IgD-negative memory B cell (primary cell): ENCODE data around the gene OGG1. TPM values are rescaled to one million over a fixed set of nuclear protein-coding genes. Genes with fewer than 3 reads are reported as not detected.

Experiments used
- H3K27ac Mint-ChIP-seq, 3 donors: one replicate each; pipeline ENCODE4 v1.8.0; 2020 to 2022; ENCODE audit warnings: mild to moderate bottlenecking in 3 of 3, mixed read lengths in 3 of 3, moderate library complexity in 1 of 3
- H3K27me3 Mint-ChIP-seq: one replicate; pipeline ENCODE4 v1.8.0; 2021; ENCODE audit warnings: mixed read lengths
- H3K36me3 Mint-ChIP-seq: one replicate; pipeline ENCODE4 v1.8.0; 2020; ENCODE audit warnings: mild to moderate bottlenecking, mixed read lengths
- H3K4me1 Mint-ChIP-seq, 3 donors: one replicate each; pipeline ENCODE4 v1.8.0; 2020 to 2022; ENCODE audit warnings: mixed read lengths in 3 of 3, mild to moderate bottlenecking in 1 of 3
- H3K4me3 Mint-ChIP-seq, 4 donors: one replicate each; pipeline ENCODE4 v1.8.0; 2020 to 2022; ENCODE audit warnings: mild to moderate bottlenecking in 4 of 4, mixed read lengths in 4 of 4, moderate library complexity in 3 of 4
- H3K9me3 Mint-ChIP-seq, 3 donors: one replicate each; pipeline ENCODE4 v1.8.0; 2020 to 2021; ENCODE audit warnings: mixed read lengths in 3 of 3, mild to moderate bottlenecking in 1 of 3
- polyA plus RNA-seq: library from polyadenylated mRNA; unstranded; fragments of 300-500 nt; fragmentation: Illumina TruSeq; gene quantifications from one replicate; pipeline ENCODE4 v1.2.3, GENCODE V29; 2021

OGG1 gene
- polyA plus RNA-seq: 20.7 TPM

GRCh38 chr3:9749645-9750555 is at the start of gene OGG1:
Gene OGG1 (plus strand): TSS chr3:9749952. CDS start chr3:9750287, 335 bp downstream.
- H3K4me1 Mint-ChIP-seq: peaks cover 31 to 34% (median 33%) of the 10 kb centered on the region in 3 donors

GRCh38 chr3:9700536-9700935 is 49.2 kb upstream of the OGG1 start:
- Mint-ChIP-seq H3K27ac (no peak overlapping the region), H3K27me3 (peaks cover 19% of the 10 kb centered on the region), H3K36me3 (peaks cover 15% of the 10 kb centered on the region), H3K9me3 (no peaks in the 10 kb centered on the region), H3K4me3 (no peak overlapping the region), H3K4me1 (peaks cover 0 to 3% (median 2%) of the 10 kb centered on the region in 3 donors)

More at GRCh38 chr3:9749645-9750555, at the start of gene OGG1:
- H3K9me3 Mint-ChIP-seq: no peaks in the 10 kb centered on the region
- H3K27me3 Mint-ChIP-seq: no peaks in the 10 kb centered on the region
- H3K27ac Mint-ChIP-seq: peak within 1 kb of the TSS; percentile 93 to 98 (median 94)
- H3K36me3 Mint-ChIP-seq: peaks cover 5% of the 10 kb centered on the region
- H3K4me3 Mint-ChIP-seq: peak within 1 kb of the TSS; percentile 90 to 99 (median 96)

- Mint-ChIP-seq H3K36me3 (peaks cover 15% of the 10 kb centered on the region), H3K4me1 (peaks cover 0 to 3% (median 2%) of the 10 kb centered on the region in 3 donors), H3K9me3 (no peaks in the 10 kb centered on the region), H3K4me3 (no peak overlapping the region), H3K27me3 (peaks cover 19% of the 10 kb centered on the region), H3K27ac (no peak overlapping the region)
These were observed 48.7 kb upstream of the OGG1 start for GRCh38 chr3:9701006-9701405.

- peaks cover 0 to 3% (median 2%) of the 10 kb centered on the region in 3 donors for H3K4me1 Mint-ChIP-seq
- peaks cover 19% of the 10 kb centered on the region for H3K27me3 Mint-ChIP-seq
- H3K36me3 Mint-ChIP-seq: peaks cover 15% of the 10 kb centered on the region
- H3K9me3 Mint-ChIP-seq: no peaks in the 10 kb centered on the region
- H3K27ac Mint-ChIP-seq: no peak overlapping the region
- no peak overlapping the region for H3K4me3 Mint-ChIP-seq
These were observed 48.0 kb upstream of the OGG1 start for GRCh38 chr3:9701711-9702110.

- Mint-ChIP-seq H3K27ac (peak overlapping the region in 1 of 3 donors; percentile 7), H3K4me1 (peaks cover 0 to 3% (median 2%) of the 10 kb centered on the region in 3 donors), H3K27me3 (peaks cover 19% of the 10 kb centered on the region), H3K4me3 (peak overlapping the region in 2 of 4 donors; percentile 58 to 68), H3K36me3 (peaks cover 11% of the 10 kb centered on the region), H3K9me3 (peaks cover 0 to 2% (median 0%) of the 10 kb centered on the region in 3 donors)
These were observed 46.5 kb upstream of the OGG1 start for GRCh38 chr3:9703240-9703639.

GRCh38 chr3:9703736-9704346 is 45.9 kb upstream of the OGG1 start, which contains the start of gene CPNE9:
Gene CPNE9 (plus strand): TSS chr3:9703833. CDS start chr3:9703997, 164 bp downstream.
- Mint-ChIP-seq H3K4me1 (peaks cover 0 to 3% (median 2%) of the 10 kb centered on the region in 3 donors), H3K36me3 (peaks cover 11% of the 10 kb centered on the region), H3K9me3 (peaks cover 0 to 2% (median 0%) of the 10 kb centered on the region in 3 donors), H3K27ac (peak within 1 kb of the TSS in 1 of 3 donors; percentile 7), H3K27me3 (peaks cover 19% of the 10 kb centered on the region), H3K4me3 (peak within 1 kb of the TSS in 3 of 4 donors; percentile 58 to 68 (median 68))

GRCh38 chr3:9704347-9705322 is 45.1 kb upstream of the OGG1 start:
- peaks cover 0 to 2% (median 0%) of the 10 kb centered on the region in 3 donors for H3K9me3 Mint-ChIP-seq
- H3K36me3 Mint-ChIP-seq: peaks cover 11% of the 10 kb centered on the region
- H3K27me3 Mint-ChIP-seq: peaks cover 19% of the 10 kb centered on the region
- H3K4me1 Mint-ChIP-seq: peaks cover 0 to 3% (median 2%) of the 10 kb centered on the region in 3 donors
- H3K4me3 Mint-ChIP-seq: peak overlapping the region in 2 of 4 donors; percentile 45 to 68
- no peak overlapping the region for H3K27ac Mint-ChIP-seq

- Mint-ChIP-seq H3K27me3 (peaks cover 9% of the 10 kb centered on the region), H3K9me3 (peaks cover 0 to 2% (median 0%) of the 10 kb centered on the region in 3 donors), H3K4me1 (peaks cover 0 to 1% (median 0%) of the 10 kb centered on the region in 3 donors), H3K27ac (no peak overlapping the region), H3K4me3 (no peak overlapping the region), H3K36me3 (no peaks in the 10 kb centered on the region)
These were observed 39.5 kb upstream of the OGG1 start for GRCh38 chr3:9710174-9710739.

- Mint-ChIP-seq H3K36me3 (no peaks in the 10 kb centered on the region), H3K27me3 (peaks cover 11% of the 10 kb centered on the region), H3K4me1 (peaks cover 0 to 2% (median 0%) of the 10 kb centered on the region in 3 donors), H3K27ac (no peak overlapping the region), H3K9me3 (peaks cover 0 to under 1% (median 0%) of the 10 kb centered on the region in 3 donors), H3K4me3 (no peak overlapping the region)
These were observed 37.3 kb upstream of the OGG1 start for GRCh38 chr3:9712415-9712814.

- Mint-ChIP-seq H3K27me3 (peaks cover 11% of the 10 kb centered on the region), H3K4me1 (peaks cover 0 to 2% (median 0%) of the 10 kb centered on the region in 3 donors), H3K9me3 (no peaks in the 10 kb centered on the region), H3K4me3 (no peak overlapping the region), H3K27ac (no peak overlapping the region), H3K36me3 (no peaks in the 10 kb centered on the region)
These were observed 36.6 kb upstream of the OGG1 start for GRCh38 chr3:9713142-9713541.

GRCh38 chr3:9715136-9715535 is 34.6 kb upstream of the OGG1 start:
- Mint-ChIP-seq H3K27ac (no peak overlapping the region), H3K27me3 (peaks cover 9% of the 10 kb centered on the region), H3K9me3 (no peaks in the 10 kb centered on the region), H3K4me3 (no peak overlapping the region), H3K36me3 (no peaks in the 10 kb centered on the region), H3K4me1 (peaks cover 0 to 2% (median under 1%) of the 10 kb centered on the region in 3 donors)

- no peak overlapping the region for H3K4me3 Mint-ChIP-seq
- no peaks in the 10 kb centered on the region for H3K36me3 Mint-ChIP-seq
- no peaks in the 10 kb centered on the region for H3K9me3 Mint-ChIP-seq
- peaks cover 6% of the 10 kb centered on the region for H3K27me3 Mint-ChIP-seq
- no peak overlapping the region for H3K27ac Mint-ChIP-seq
- H3K4me1 Mint-ChIP-seq: peaks cover 0 to 6% (median 2%) of the 10 kb centered on the region in 3 donors
These were observed 33.9 kb upstream of the OGG1 start for GRCh38 chr3:9715764-9716437.

- no peaks in the 10 kb centered on the region for H3K9me3 Mint-ChIP-seq
- H3K27me3 Mint-ChIP-seq: peaks cover 5% of the 10 kb centered on the region
- H3K36me3 Mint-ChIP-seq: no peaks in the 10 kb centered on the region
- H3K4me1 Mint-ChIP-seq: peaks cover 7 to 16% (median 8%) of the 10 kb centered on the region in 3 donors
- no peak overlapping the region for H3K4me3 Mint-ChIP-seq
- H3K27ac Mint-ChIP-seq: no peak overlapping the region
These were observed 32.8 kb upstream of the OGG1 start for GRCh38 chr3:9716801-9717555.
